Esophagus squamous epithelium (tissue), 4 donors: Measurements from ENCODE around the gene ADGRD1.

Experiments used
- CTCF ChIP-seq, 6 experiments: fragments of 450-650 bp in 4 of 6; fragments of 200-600 bp in 2 of 6; sonication (generic) in 2 of 6; IDR thresholded peaks; one replicate each; pipeline ENCODE4 v1.5.1; 2016 to 2019; ENCODE audit warnings: antibody characterized with exemption in 6 of 6, mild to moderate bottlenecking in 4 of 6, moderate library complexity in 4 of 6
- POLR2A ChIP-seq, 4 donors: fragments of 450-650 bp; IDR thresholded peaks; one replicate each; pipeline ENCODE4 v1.6.1; 2017; ENCODE audit warnings: antibody characterized with exemption in 4 of 4, mild to moderate bottlenecking in 4 of 4, moderate library complexity in 3 of 4

- TF ChIP-seq POLR2A (IDR thresholded peaks at IDR 0.05): no peak
- no peak for TF ChIP-seq CTCF (IDR thresholded peaks at IDR 0.05)
Measured at GRCh38 chr12:131063413-131063812, 109.7 kb downstream of the ADGRD1 start.
